Activated gamma-delta T cell (primary cell): ENCODE data around the gene CCDC33.

Experiments used
- DNase-seq: peaks from one replicate; lab custom pipeline; 2025; lab: John Stamatoyannopoulos, UW

The CCDC33 gene

DNA sequence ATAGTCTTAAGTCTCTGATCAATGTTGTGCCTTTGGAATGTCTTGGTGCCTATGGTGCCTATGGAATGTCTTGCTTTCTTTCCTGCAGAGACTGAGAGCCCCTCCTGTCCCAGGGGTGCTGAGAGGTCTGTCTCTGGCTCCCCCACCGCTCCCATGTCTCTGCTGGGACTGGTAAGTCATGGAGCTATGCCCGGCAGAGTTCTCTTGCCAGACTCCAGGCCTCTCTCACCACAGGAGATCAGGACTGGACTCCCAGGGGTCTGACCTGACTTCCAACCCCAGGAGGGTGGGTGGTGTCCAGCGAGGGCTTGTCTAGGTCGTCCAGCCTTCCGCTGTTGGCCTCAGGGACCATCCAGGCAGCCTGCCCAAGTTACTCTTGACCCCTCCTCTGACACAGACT is 145.4 kb downstream of the CCDC33 start:
- no peak for DNase-seq

DNA sequence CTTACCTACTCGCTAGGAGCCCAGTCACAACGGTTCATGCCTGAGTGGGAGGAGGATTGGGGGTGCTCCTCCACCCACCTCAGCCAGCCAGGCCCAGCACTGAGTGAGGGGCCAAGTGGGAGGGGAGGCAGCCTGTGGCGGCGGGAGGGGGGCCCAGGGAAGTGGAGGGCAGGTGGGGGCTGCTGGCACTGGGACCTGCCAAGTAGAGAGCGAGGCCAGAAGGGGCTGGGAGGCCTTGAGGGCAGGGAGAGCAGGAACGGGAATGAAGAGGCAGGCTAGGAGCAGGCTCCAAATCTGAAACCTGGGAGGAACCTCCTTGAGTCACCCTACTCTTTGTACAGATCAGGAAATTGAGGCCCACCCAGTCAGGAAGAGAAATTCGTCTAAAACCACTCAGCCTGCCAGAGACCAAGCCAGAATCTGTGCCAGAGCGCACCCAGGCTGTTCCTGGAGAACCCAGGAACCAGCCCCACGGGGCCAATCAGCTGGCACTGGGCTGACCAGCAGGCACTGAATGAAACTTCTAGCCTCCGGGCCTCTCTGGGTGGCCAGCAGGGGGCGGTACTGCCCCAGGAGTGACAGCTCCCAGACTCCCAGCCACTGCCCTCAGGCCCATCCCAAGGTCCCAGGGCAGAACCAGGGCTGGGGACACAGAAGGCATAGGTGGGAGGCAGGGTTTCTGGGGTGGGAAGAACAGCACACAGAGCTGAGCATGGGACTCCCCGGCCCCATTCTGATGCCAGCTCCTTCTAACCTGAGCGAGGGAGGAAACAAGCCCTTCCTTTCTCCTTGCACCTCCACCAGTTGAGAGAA is 146.1 kb downstream of the CCDC33 start:
- peak; percentile 47 for DNase-seq

DNA sequence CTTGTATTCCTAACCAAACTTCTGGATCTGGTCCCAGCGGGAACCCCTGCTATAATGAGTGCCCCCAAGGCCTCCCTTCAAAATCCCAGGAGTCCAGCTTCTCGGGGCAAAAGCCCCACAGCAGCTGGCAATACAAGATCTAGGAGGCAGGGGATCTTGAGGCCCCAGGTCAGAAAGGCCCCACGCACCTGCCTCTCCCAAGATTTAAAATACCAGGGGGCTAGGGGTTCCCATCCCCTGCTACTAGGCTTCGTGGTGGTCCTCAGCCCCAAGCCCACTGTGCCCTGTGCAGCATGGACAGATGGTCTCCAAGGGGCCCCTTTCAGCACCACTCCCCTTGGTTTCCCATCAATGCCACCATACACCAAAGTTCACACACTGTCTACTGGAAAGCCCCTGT is 147.2 kb downstream of the CCDC33 start:
- no peak for DNase-seq

DNA sequence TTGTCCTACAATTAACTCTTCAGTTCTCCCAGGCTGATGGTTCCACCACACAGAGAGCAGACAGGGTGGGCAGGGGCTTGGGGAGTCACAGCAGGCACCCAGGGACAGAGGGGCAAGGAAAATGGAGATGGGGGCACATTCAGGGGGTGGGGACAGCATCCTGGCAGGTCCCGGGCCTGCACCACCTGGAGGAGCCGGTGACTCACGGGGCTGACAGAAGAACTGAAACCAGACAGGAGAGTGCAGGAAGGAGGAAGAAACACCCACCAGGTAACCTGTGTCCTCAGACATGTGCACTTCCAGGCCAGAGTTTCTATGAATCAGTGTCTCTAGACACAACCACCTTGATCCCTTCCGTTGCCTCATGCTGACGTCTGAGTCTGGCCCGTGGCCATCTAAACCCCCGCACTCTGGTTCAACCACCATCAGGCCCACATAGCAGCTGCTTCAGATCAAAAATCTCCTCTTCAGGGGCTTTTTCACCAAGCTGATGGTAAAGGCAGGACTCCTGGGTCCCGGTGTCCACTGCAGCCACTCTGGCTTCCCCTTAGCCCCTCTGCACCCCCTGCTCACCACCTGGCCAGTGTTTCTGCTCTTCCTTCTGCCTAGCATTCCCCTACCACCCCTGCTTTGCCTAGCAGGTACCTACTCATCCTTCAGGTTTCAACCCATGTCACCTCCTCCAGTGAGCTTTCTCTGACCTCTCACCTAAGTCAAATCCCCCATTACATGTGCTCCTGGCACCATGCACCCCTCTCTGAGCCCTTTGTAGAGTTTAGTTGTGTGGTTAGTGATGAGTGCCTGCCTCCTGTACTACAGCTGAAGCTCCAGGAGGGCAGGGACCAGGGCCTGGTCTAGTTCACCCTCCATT is 147.8 kb downstream of the CCDC33 start:
- no peak for DNase-seq

- no peak for DNase-seq
Observed at GRCh38 chr15:74384566-74384880, 148.4 kb downstream of the CCDC33 start.

- no peak for DNase-seq
Observed at GRCh38 chr15:74384881-74385643, 148.9 kb downstream of the CCDC33 start.

DNA sequence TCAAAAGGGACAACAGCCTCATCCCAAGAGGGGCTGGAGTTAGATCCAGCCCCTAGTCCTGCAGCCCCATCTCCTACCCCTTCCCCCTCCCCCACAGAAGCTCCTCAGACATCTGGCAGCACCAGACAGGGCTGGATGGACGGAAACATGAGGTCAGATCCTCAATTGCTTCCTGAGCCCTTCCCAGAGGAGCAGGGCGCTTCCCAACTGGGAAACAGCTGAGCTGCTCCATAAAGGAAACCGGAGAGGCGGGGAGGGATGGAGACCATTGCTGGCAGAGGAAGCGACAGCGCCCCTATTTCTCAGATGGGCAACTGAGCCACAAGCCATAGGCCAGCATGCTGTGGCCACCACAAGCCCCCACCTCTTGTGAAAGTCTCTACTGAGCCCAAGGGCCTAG is 149.6 kb downstream of the CCDC33 start:
- DNase-seq = no peak
